Calu3 (cell line): ENCODE results near the gene STX10. TPM values are rescaled to one million over a fixed set of nuclear protein-coding genes. Genes with fewer than 3 reads are reported as not detected.

Experiments used
- BruUV-seq: library from RNA; stranded (reverse); fragments of 400-500 nt; replicated peaks from 2 replicates; lab custom pipeline; 2021; lab: Mats Ljungman, UMichigan
- CTCF ChIA-PET: fragments of 300-600 bp; sonication (Branson Sonifier 250); formaldehyde crosslinking; loops from one replicate; lab custom pipeline; 2022; ENCODE audit warnings: antibody characterized with exemption; lab: Charles Lee
- DNase-seq: peaks from one replicate; pipeline ENCODE4 v3.0.0; 2022
- H3K27ac Mint-ChIP-seq: one replicate; pipeline ENCODE4 v1.8.0; 2022; ENCODE audit warnings: mixed read lengths; ENCODE audit not compliant: unreplicated experiment
- H3K27me3 Mint-ChIP-seq: one replicate; pipeline ENCODE4 v1.8.0; 2022; ENCODE audit warnings: mixed read lengths; ENCODE audit not compliant: unreplicated experiment
- H3K36me3 Mint-ChIP-seq: one replicate; pipeline ENCODE4 v1.8.0; 2022; ENCODE audit warnings: mild to moderate bottlenecking, moderate library complexity, mixed read lengths; ENCODE audit not compliant: insufficient read depth, unreplicated experiment
- H3K4me1 Mint-ChIP-seq: one replicate; pipeline ENCODE4 v1.8.0; 2022; ENCODE audit warnings: mild to moderate bottlenecking, low read depth, mixed read lengths; ENCODE audit not compliant: unreplicated experiment
- H3K4me3 Mint-ChIP-seq: one replicate; pipeline ENCODE4 v1.8.0; 2022; ENCODE audit warnings: mild to moderate bottlenecking, low read depth, moderate library complexity, mixed read lengths; ENCODE audit not compliant: unreplicated experiment
- H3K9me3 Mint-ChIP-seq: one replicate; pipeline ENCODE4 v1.8.0; 2022; ENCODE audit warnings: low read depth, mixed read lengths; ENCODE audit not compliant: unreplicated experiment
- CTCF ChIP-seq: fragments of 200-600 bp; IDR thresholded peaks from one replicate; pipeline ENCODE4 v1.8.0; 2022; ENCODE audit warnings: antibody characterized with exemption; ENCODE audit not compliant: unreplicated experiment
- intact Hi-C: fragments of 100-400 bp; cut with micrococcal nuclease; formaldehyde crosslinking; loops from one replicate; pipeline ENCODE4 v1.10.0; 2022; ENCODE audit not compliant: unreplicated experiment
- total RNA-seq: library from RNA; stranded (reverse); gene quantifications from 2 replicates; pipeline ENCODE4 v1.2.3, GENCODE V29; 2022

Gene STX10
- total RNA-seq, 1 experiment from 2014 or later, result 52.3 TPM

- Mint-ChIP-seq H3K4me3 (no peak overlapping the region), H3K27me3 (no peaks in the 10 kb centered on the region), H3K4me1 (peaks cover 15% of the 10 kb centered on the region), H3K27ac (no peak overlapping the region), H3K9me3 (no peaks in the 10 kb centered on the region), H3K36me3 (peaks cover 18% of the 10 kb centered on the region)
- CTCF ChIA-PET, result interaction anchor here (0.6 kb wide), 1 partner anchor 725 kb away, joined by 6 read pairs; no protein-coding TSS in a partner anchor
- no peak for TF ChIP-seq CTCF
- no peak for DNase-seq
- intact Hi-C loops, result no loop called here
- no TSS peak for BruUV-seq
These were observed 23.1 kb downstream of the STX10 start for GRCh38 chr19:13127051-13127450.

GRCh38 chr19:13122980-13123957, 26.9 kb downstream of the STX10 start:
- CTCF ChIA-PET, result interaction anchor here (0.5 kb wide), 1 partner anchor 761 kb away, joined by 8 read pairs; no protein-coding TSS in a partner anchor
- H3K36me3 Mint-ChIP-seq, result peaks cover 19% of the 10 kb centered on the region
- H3K27me3 Mint-ChIP-seq, result no peaks in the 10 kb centered on the region
- peaks cover 15% of the 10 kb centered on the region for H3K4me1 Mint-ChIP-seq
- DNase-seq, result no peak
- no peak overlapping the region for H3K4me3 Mint-ChIP-seq
- BruUV-seq, result no TSS peak
- intact Hi-C loops, result no loop called here
- no peak for TF ChIP-seq CTCF
- H3K9me3 Mint-ChIP-seq, result no peaks in the 10 kb centered on the region
- H3K27ac Mint-ChIP-seq, result no peak overlapping the region

GRCh38 chr19:13122275-13122878, 27.8 kb downstream of the STX10 start:
- CTCF ChIA-PET, result no interaction called here
- BruUV-seq, result no TSS peak
- intact Hi-C loops, result no loop called here
- DNase-seq, result no peak
- H3K4me1 Mint-ChIP-seq, result peaks cover 8% of the 10 kb centered on the region
- TF ChIP-seq CTCF, result no peak
- H3K4me3 Mint-ChIP-seq, result no peak overlapping the region
- no peaks in the 10 kb centered on the region for H3K9me3 Mint-ChIP-seq
- H3K27me3 Mint-ChIP-seq, result no peaks in the 10 kb centered on the region
- H3K36me3 Mint-ChIP-seq, result peaks cover 22% of the 10 kb centered on the region
- no peak overlapping the region for H3K27ac Mint-ChIP-seq

GRCh38 chr19:13121551-13122274, 28.5 kb downstream of the STX10 start:
- peaks cover 29% of the 10 kb centered on the region for H3K36me3 Mint-ChIP-seq
- H3K4me1 Mint-ChIP-seq, result peaks cover 8% of the 10 kb centered on the region
- BruUV-seq, result no TSS peak
- H3K4me3 Mint-ChIP-seq, result no peak overlapping the region
- no peaks in the 10 kb centered on the region for H3K27me3 Mint-ChIP-seq
- intact Hi-C loops, result no loop called here
- no peak for TF ChIP-seq CTCF
- DNase-seq, result no peak
- no peak overlapping the region for H3K27ac Mint-ChIP-seq
- CTCF ChIA-PET, result no interaction called here
- H3K9me3 Mint-ChIP-seq, result no peaks in the 10 kb centered on the region
